Colonic mucosa (tissue), 4 donors: ENCODE data around the gene DENND1B. TPM values are rescaled to one million over a fixed set of nuclear protein-coding genes. Genes with fewer than 3 reads are reported as not detected.
"Not testable (repeated sequence)": the region's sequence is repeated elsewhere in the genome, so short reads cannot be mapped to it uniquely, and the experiment has no call there.

Experiments
- DNase-seq: peaks from one replicate; pipeline ENCODE4 v3.0.0-alpha.2; 2020
- H3K27ac ChIP-seq: fragments of 200-600 bp; one replicate; pipeline ENCODE4 v1.8.0; 2021
- H3K27me3 ChIP-seq: fragments of 200-600 bp; one replicate; pipeline ENCODE4 v1.8.0; 2021
- H3K36me3 ChIP-seq: fragments of 200-600 bp; one replicate; pipeline ENCODE4 v1.8.0; 2021
- H3K4me1 ChIP-seq: fragments of 200-600 bp; one replicate; pipeline ENCODE4 v1.8.0; 2021; ENCODE audit warnings: mild to moderate bottlenecking
- H3K4me3 ChIP-seq: fragments of 200-600 bp; one replicate; pipeline ENCODE4 v1.8.0; 2021
- H3K9ac ChIP-seq, 2 donors: one replicate each; pipeline ENCODE4 v1.7.0; 2013; ENCODE audit warnings: control low read depth in 2 of 2, low read depth in 2 of 2, low read length in 2 of 2
- H3K9me3 ChIP-seq: fragments of 200-600 bp; one replicate; pipeline ENCODE4 v1.8.0; 2021
- CTCF ChIP-seq: fragments of 200-600 bp; IDR thresholded peaks from one replicate; pipeline ENCODE4 v1.8.0; 2022; ENCODE audit warnings: antibody characterized with exemption, mild to moderate bottlenecking
- intact Hi-C: fragments of 100-400 bp; cut with DNase I; formaldehyde crosslinking; loops from one replicate; pipeline ENCODE4 v1.14.1; 2022
- total RNA-seq, 2 donors: library from RNA; stranded (reverse); fragmentation: NEBNext Ultra II Directional in 1 of 2; extraction: Animal tissue kit (Norgen Biotek cat#: 25700) in 1 of 2; gene quantifications; one replicate each; pipeline ENCODE4 v1.2.1, GENCODE V29; 2021
- donor health status: healthy.
- donor health status: DM: no; HTN: no; CAD: no.
- donor health status: DM: no; HTN: no; CAD: no.

Gene DENND1B
- total RNA-seq, 2 donors from 2014 or later: 19.5 to 25.7 TPM

- H3K27me3 ChIP-seq: no peaks in the 10 kb centered on the region
- H3K36me3 ChIP-seq: no peaks in the 10 kb centered on the region
- H3K27ac ChIP-seq: no peak overlapping the region
- TF ChIP-seq CTCF: no peak
- H3K9me3 ChIP-seq: no peaks in the 10 kb centered on the region
- H3K4me3 ChIP-seq: no peak overlapping the region
- no peaks in the 10 kb centered on the region for H3K4me1 ChIP-seq
- intact Hi-C loops: no loop called here
- DNase-seq: no peak
- no peak overlapping the region for H3K9ac ChIP-seq
Observed at GRCh38 chr1:197515421-197515820, 259.9 kb downstream of the DENND1B start.

- Histone ChIP-seq H3K4me1 (no peaks in the 10 kb centered on the region), H3K27ac (no peak overlapping the region)
- DNase-seq: no peak
Observed at GRCh38 chr1:197510691-197511378, 264.4 kb downstream of the DENND1B start.

GRCh38 chr1:197496722-197497121 is 278.6 kb downstream of the DENND1B start:
- intact Hi-C loops: no loop called here
- TF ChIP-seq CTCF: no peak

More at GRCh38 chr1:197510691-197511378, 264.4 kb downstream of the DENND1B start:
- Histone ChIP-seq H3K36me3 (no peaks in the 10 kb centered on the region), H3K9me3 (no peaks in the 10 kb centered on the region), H3K27me3 (no peaks in the 10 kb centered on the region), H3K4me3 (no peak overlapping the region), H3K9ac (no peak overlapping the region)
- intact Hi-C loops: no loop called here
- no peak for TF ChIP-seq CTCF

GRCh38 chr1:197491505-197491904 is 283.8 kb downstream of the DENND1B start:
- H3K36me3 ChIP-seq: not testable (repeated sequence)

More at GRCh38 chr1:197496722-197497121, 278.6 kb downstream of the DENND1B start:
- no peak for DNase-seq
- no peaks in the 10 kb centered on the region for H3K27me3 ChIP-seq
- no peaks in the 10 kb centered on the region for H3K9me3 ChIP-seq
- H3K4me3 ChIP-seq: no peak overlapping the region
- H3K27ac ChIP-seq: no peak overlapping the region
- H3K4me1 ChIP-seq: no peaks in the 10 kb centered on the region
- no peak overlapping the region for H3K9ac ChIP-seq
- no peaks in the 10 kb centered on the region for H3K36me3 ChIP-seq

GRCh38 chr1:197486946-197487345 is 288.3 kb downstream of the DENND1B start:
- Histone ChIP-seq H3K27ac (no peak overlapping the region), H3K4me1 (no peaks in the 10 kb centered on the region), H3K36me3 (no peaks in the 10 kb centered on the region), H3K9ac (no peak overlapping the region), H3K27me3 (no peaks in the 10 kb centered on the region), H3K4me3 (no peak overlapping the region), H3K9me3 (no peaks in the 10 kb centered on the region)
- DNase-seq: no peak
- no peak for TF ChIP-seq CTCF
- intact Hi-C loops: no loop called here

More at GRCh38 chr1:197491505-197491904, 283.8 kb downstream of the DENND1B start:
- H3K4me1 ChIP-seq, H3K27me3 ChIP-seq, intact Hi-C loops, H3K27ac ChIP-seq, H3K4me3 ChIP-seq, H3K9ac ChIP-seq, DNase-seq, H3K9me3 ChIP-seq: not testable (repeated sequence)

- H3K27me3 ChIP-seq: no peaks in the 10 kb centered on the region
- intact Hi-C loops: no loop called here
Observed at GRCh38 chr1:197485790-197486189, 289.5 kb downstream of the DENND1B start.

More at GRCh38 chr1:197485790-197486189, 289.5 kb downstream of the DENND1B start:
- no peak overlapping the region for H3K4me3 ChIP-seq
- no peak for TF ChIP-seq CTCF
- no peak for DNase-seq
- H3K9ac ChIP-seq: no peak overlapping the region
- H3K4me1 ChIP-seq: no peaks in the 10 kb centered on the region
- no peak overlapping the region for H3K27ac ChIP-seq
- H3K9me3 ChIP-seq: no peaks in the 10 kb centered on the region
- no peaks in the 10 kb centered on the region for H3K36me3 ChIP-seq
